Measurements from ENCODE around the gene TNFSF13.

TNFSF13 gene

GRCh38 chr17:7512824-7513540 lies 45.6 kb upstream of the TNFSF13 start:
- Histone ChIP-seq H3K4me3 (replicated peaks; ENCODE audit: low read depth, low read length) (no peak overlapping the region), H3K36me3 (ENCODE audit: control insufficient read depth, insufficient read depth, low read length) (peaks cover 42% of the 10 kb centered on the region)
- TF ChIP-seq CTCF (IDR thresholded peaks at IDR 0.05; ENCODE audit: insufficient read depth, low read length, poor library complexity, severe bottlenecking) = no peak

DNA sequence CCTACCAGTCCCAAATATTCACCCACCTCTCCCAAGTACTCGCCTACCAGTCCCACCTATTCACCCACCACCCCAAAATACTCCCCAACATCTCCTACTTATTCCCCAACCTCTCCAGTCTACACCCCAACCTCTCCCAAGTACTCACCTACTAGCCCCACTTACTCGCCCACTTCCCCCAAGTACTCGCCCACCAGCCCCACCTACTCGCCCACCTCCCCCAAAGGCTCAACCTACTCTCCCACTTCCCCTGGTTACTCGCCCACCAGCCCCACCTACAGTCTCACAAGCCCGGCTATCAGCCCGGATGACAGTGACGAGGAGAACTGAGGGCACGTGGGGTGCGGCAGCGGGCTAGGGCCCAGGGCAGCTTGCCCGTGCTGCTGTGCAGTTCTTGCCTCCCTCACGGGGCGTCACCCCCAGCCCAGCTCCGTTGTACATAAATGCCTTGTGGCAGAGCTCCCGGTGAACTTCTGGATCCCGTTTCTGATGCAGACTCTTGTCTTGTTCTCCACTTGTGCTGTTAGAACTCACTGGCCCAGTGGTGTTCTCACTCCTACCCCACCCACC lies 44.6 kb upstream of the TNFSF13 start:
- no peak for TF ChIP-seq CTCF (IDR thresholded peaks at IDR 0.05; ENCODE audit: insufficient read depth, low read length, poor library complexity, severe bottlenecking)
- H3K4me3 ChIP-seq (replicated peaks; ENCODE audit: low read depth, low read length) = no peak overlapping the region
- peaks cover 35% of the 10 kb centered on the region for H3K36me3 ChIP-seq (ENCODE audit: control insufficient read depth, insufficient read depth, low read length)
- DNase-seq (ENCODE audit: extremely low read depth, insufficient read length) = no peak
- no peaks in the 10 kb centered on the region for H3K27me3 ChIP-seq (replicated peaks; ENCODE audit: control insufficient read depth, insufficient read depth, low read length)

More at GRCh38 chr17:7512824-7513540, 45.6 kb upstream of the TNFSF13 start:
- DNase-seq (ENCODE audit: extremely low read depth, insufficient read length) = no peak
- H3K27me3 ChIP-seq (replicated peaks; ENCODE audit: control insufficient read depth, insufficient read depth, low read length) = no peaks in the 10 kb centered on the region

GRCh38 chr17:7515911-7516610 lies 42.5 kb upstream of the TNFSF13 start:
- TF ChIP-seq CTCF (IDR thresholded peaks at IDR 0.05; ENCODE audit: insufficient read depth, low read length, poor library complexity, severe bottlenecking) = no peak
- no peak for DNase-seq (ENCODE audit: extremely low read depth, insufficient read length)
- no peaks in the 10 kb centered on the region for H3K27me3 ChIP-seq (replicated peaks; ENCODE audit: control insufficient read depth, insufficient read depth, low read length)
- peaks cover 25% of the 10 kb centered on the region for H3K36me3 ChIP-seq (ENCODE audit: control insufficient read depth, insufficient read depth, low read length)
- H3K4me3 ChIP-seq (replicated peaks; ENCODE audit: low read depth, low read length) = no peak overlapping the region

- H3K4me3 ChIP-seq (replicated peaks; ENCODE audit: low read depth, low read length) = no peak overlapping the region
- H3K36me3 ChIP-seq (ENCODE audit: control insufficient read depth, insufficient read depth, low read length) = no peaks in the 10 kb centered on the region
- peak; percentile 56 for TF ChIP-seq CTCF (IDR thresholded peaks at IDR 0.05; ENCODE audit: insufficient read depth, low read length, poor library complexity, severe bottlenecking)
- no peaks in the 10 kb centered on the region for H3K27me3 ChIP-seq (replicated peaks; ENCODE audit: control insufficient read depth, insufficient read depth, low read length)
- no peak for DNase-seq (ENCODE audit: extremely low read depth, insufficient read length)
Measured at GRCh38 chr17:7523033-7523432, 35.5 kb upstream of the TNFSF13 start.

- H3K36me3 ChIP-seq (ENCODE audit: control insufficient read depth, insufficient read depth, low read length) = no peaks in the 10 kb centered on the region
- no peaks in the 10 kb centered on the region for H3K27me3 ChIP-seq (replicated peaks; ENCODE audit: control insufficient read depth, insufficient read depth, low read length)
- no peak for DNase-seq (ENCODE audit: extremely low read depth, insufficient read length)
- no peak overlapping the region for H3K4me3 ChIP-seq (replicated peaks; ENCODE audit: low read depth, low read length)
- TF ChIP-seq CTCF (IDR thresholded peaks at IDR 0.05; ENCODE audit: insufficient read depth, low read length, poor library complexity, severe bottlenecking) = no peak
Measured at GRCh38 chr17:7528842-7529241, 29.7 kb upstream of the TNFSF13 start.

Data from GM06990 (cell line).